Gastrocnemius medialis (tissue), 4 donors: ENCODE results near the gene SLC18A2. TPM values are rescaled to one million over a fixed set of nuclear protein-coding genes. Genes with fewer than 3 reads are reported as not detected.

Experiments
- ATAC-seq, 2 donors: fragments of 150-250 bp; one replicate each; pipeline ENCODE4 v1.9.1; 2016
- DNase-seq, 2 donors: peaks; one replicate each; pipeline ENCODE4 v3.0.0-alpha.2; 2019
- H3K27ac ChIP-seq, 4 donors: fragments of 200-600 bp; sonication (generic); 1 replicate in 1 of 4; 2 replicates in 3 of 4; pipeline ENCODE4 v1.5.1; 2016 to 2018; ENCODE audit warnings: mild to moderate bottlenecking in 2 of 4, moderate library complexity in 1 of 4
- H3K27me3 ChIP-seq, 3 donors: fragments of 200-600 bp; sonication (generic) in 2 of 3; 1 replicate in 1 of 3; 2 replicates in 2 of 3; pipeline versions ENCODE4 v1.5.1 to v1.6.0; 2016 to 2019; ENCODE audit warnings: mild to moderate bottlenecking in 1 of 3, moderate library complexity in 1 of 3
- H3K36me3 ChIP-seq, 2 donors: fragments of 200-600 bp; sonication (generic) in 1 of 2; one replicate each; pipeline ENCODE4 v1.5.1; 2017 to 2018
- H3K4me1 ChIP-seq, 2 donors: fragments of 200-600 bp; sonication (generic) in 1 of 2; one replicate each; pipeline ENCODE4 v1.5.1; 2016 to 2017; ENCODE audit warnings: mild to moderate bottlenecking in 2 of 2
- H3K4me3 ChIP-seq, 4 donors: fragments of 200-600 bp; sonication (generic) in 3 of 4; 1 replicate in 1 of 4; 2 replicates in 3 of 4; pipeline ENCODE4 v1.5.1; 2016 to 2019; ENCODE audit warnings: mild to moderate bottlenecking in 2 of 4
- H3K9me3 ChIP-seq, 3 donors: fragments of 200-600 bp; sonication (generic) in 2 of 3; 1 replicate in 1 of 3; 2 replicates in 2 of 3; pipeline ENCODE4 v1.5.1; 2016 to 2019
- POLR2A ChIP-seq, 2 donors: fragments of 450-650 bp; IDR thresholded peaks; one replicate each; pipeline ENCODE4 v1.6.1; 2017; ENCODE audit warnings: antibody characterized with exemption in 2 of 2, mild to moderate bottlenecking in 2 of 2, moderate library complexity in 2 of 2
- in situ Hi-C, 4 donors: fragments of 200-750 bp; cut with MboI; loops; one replicate each; pipeline versions ENCODE4 v1.15.0 to v1.8.0; 2017; ENCODE audit warnings: low sequenced_read_pairs in 4 of 4
- intact Hi-C: fragments of 100-400 bp; cut with DNase I; formaldehyde crosslinking; loops from one replicate; pipeline ENCODE4 v1.15.1; 2023; ENCODE audit warnings: low total_unique reads
- total RNA-seq, 4 donors: library from RNA; depleted of rRNA; stranded (reverse); fragments of >200 nt; gene quantifications; one replicate each; pipeline versions ENCODE4 v1.1.0 to v1.2.3, GENCODE V29; 2016
- TF ChIP-seq, protein P1 (sequence below), 5 experiments: fragments of 450-650 bp in 3 of 5; fragments of 200-600 bp in 2 of 5; sonication (generic) in 2 of 5; IDR thresholded peaks in 4 of 5; conservative IDR thresholded peaks in 1 of 5; 1 replicate in 4 of 5; 2 replicates in 1 of 5; pipeline ENCODE4 v1.5.1; 2016 to 2019; ENCODE audit warnings: antibody characterized with exemption in 5 of 5, mild to moderate bottlenecking in 3 of 5, moderate library complexity in 3 of 5

The SLC18A2 gene
- total RNA-seq, 4 donors from 2014 or later: 0.04 to 0.39 (median 0.13) TPM

DNA sequence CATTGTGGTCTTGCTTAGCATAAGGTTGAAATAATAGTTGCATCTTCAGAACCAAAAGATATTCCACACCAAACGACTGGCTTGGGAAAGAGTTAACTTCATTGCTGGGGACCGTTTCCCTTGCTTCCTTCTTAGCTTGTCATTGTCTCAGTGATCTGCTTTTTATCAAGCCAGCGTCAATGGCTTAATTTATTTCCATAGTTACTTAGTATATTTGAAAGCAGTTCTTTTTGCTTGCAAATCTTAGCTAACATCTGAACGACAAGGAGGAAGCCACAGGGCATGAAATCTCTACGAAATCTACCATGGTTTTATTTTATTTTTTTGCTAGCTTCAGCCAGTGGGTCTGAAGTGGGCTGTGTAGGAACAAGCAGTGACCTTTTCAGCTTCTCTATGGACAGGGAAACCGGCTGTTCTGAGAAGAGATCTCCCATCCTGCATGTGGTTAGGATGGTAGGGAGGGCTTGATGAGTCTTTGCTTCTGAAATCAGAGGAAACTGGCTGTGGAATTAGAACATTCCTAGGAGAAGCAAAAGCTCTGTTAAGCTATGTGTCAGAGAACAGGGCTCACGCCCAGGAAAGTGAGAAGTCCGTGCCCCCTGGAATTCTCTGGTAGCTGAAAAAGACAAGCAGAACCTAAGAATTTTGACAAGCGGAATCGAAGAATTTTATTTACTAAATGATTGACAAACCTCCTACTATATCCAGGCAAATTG, 8.0 kb downstream of the SLC18A2 start:
- in situ Hi-C loops: no loop called here

DNA sequence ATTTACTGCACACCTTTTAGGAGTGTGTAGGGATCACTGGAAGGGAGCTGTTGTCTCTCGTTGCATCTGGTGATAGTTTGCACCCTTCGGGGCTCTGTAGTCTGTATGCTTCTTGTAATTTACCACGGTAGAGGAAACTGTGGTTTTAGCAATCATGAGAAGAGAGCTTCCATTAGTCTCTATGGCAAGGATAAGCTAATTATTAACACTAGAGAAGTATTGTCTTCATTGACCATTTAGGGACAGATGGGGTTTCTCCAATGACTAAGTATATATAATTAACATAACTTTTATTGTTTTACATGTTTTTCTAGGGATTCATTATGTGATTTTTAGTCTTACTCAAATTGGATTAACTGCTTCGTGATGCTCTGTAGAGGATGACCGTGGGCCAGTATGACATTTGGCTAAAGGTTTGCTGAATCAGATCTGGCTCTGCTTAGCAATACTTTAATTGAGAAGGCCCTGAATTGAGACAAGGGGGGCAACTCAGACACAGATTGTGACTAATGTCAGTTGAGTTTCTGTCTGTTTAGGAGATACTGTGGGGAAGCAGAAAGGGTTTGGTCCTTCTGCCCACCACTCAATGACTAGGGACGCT, 8.7 kb downstream of the SLC18A2 start:
- H3K36me3 ChIP-seq: no peaks in the 10 kb centered on the region
- DNase-seq: no peak
- no peak overlapping the region for H3K4me3 ChIP-seq
- H3K4me1 ChIP-seq: no peaks in the 10 kb centered on the region
- no peaks in the 10 kb centered on the region for H3K9me3 ChIP-seq
- in situ Hi-C loops (no loop called here), intact Hi-C loops (no loop called here)
- TF ChIP-seq, protein P1, sequence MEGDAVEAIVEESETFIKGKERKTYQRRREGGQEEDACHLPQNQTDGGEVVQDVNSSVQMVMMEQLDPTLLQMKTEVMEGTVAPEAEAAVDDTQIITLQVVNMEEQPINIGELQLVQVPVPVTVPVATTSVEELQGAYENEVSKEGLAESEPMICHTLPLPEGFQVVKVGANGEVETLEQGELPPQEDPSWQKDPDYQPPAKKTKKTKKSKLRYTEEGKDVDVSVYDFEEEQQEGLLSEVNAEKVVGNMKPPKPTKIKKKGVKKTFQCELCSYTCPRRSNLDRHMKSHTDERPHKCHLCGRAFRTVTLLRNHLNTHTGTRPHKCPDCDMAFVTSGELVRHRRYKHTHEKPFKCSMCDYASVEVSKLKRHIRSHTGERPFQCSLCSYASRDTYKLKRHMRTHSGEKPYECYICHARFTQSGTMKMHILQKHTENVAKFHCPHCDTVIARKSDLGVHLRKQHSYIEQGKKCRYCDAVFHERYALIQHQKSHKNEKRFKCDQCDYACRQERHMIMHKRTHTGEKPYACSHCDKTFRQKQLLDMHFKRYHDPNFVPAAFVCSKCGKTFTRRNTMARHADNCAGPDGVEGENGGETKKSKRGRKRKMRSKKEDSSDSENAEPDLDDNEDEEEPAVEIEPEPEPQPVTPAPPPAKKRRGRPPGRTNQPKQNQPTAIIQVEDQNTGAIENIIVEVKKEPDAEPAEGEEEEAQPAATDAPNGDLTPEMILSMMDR (IDR thresholded peaks at IDR 0.05 in 4 of 5, conservative IDR thresholded peaks at IDR 0.05 in 1 of 5): no peak
- no peak for TF ChIP-seq POLR2A (IDR thresholded peaks at IDR 0.05)
- no peak for ATAC-seq
- peaks cover 0 to 10% (median 4%) of the 10 kb centered on the region in 3 donors for H3K27me3 ChIP-seq
- H3K27ac ChIP-seq: no peak overlapping the region

More for the DNA sequence above, 8.0 kb downstream of the SLC18A2 start:
- intact Hi-C loops: no loop called here
- Histone ChIP-seq H3K27ac (no peak overlapping the region), H3K27me3 (peaks cover 0 to 12% (median 4%) of the 10 kb centered on the region in 3 donors), H3K9me3 (no peaks in the 10 kb centered on the region), H3K4me3 (no peak overlapping the region), H3K4me1 (no peaks in the 10 kb centered on the region), H3K36me3 (no peaks in the 10 kb centered on the region)
- ATAC-seq (no peak), DNase-seq (no peak)
- TF ChIP-seq, protein P1 (IDR thresholded peaks at IDR 0.05 in 4 of 5, conservative IDR thresholded peaks at IDR 0.05 in 1 of 5): no peak
- no peak for TF ChIP-seq POLR2A (IDR thresholded peaks at IDR 0.05)

DNA sequence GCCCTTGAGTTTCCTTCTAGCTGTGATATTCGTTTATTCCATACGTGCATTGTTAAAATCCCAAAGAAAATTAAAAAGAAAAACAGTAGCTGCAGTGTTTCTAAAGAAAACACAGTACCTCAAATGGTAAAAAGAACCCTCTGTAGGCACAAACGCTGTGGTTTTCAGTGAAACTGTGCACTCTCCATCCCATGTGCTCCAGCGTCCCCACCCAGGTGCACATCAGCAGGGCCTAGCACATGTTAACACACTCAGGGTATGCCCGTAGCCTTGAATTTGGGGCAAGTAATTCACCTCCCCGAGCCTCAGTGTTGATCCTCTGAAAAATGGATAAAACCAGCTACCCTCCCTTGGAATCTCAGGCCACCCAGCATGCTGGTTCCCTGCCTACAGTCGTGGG, 9.5 kb downstream of the SLC18A2 start:
- Histone ChIP-seq H3K27ac (no peak overlapping the region), H3K4me3 (no peak overlapping the region), H3K9me3 (no peaks in the 10 kb centered on the region), H3K27me3 (peaks cover 0 to 10% (median 4%) of the 10 kb centered on the region in 3 donors), H3K4me1 (no peaks in the 10 kb centered on the region), H3K36me3 (no peaks in the 10 kb centered on the region)
- intact Hi-C loops: no loop called here
- ATAC-seq (no peak), DNase-seq (no peak)
- TF ChIP-seq, protein P1 (IDR thresholded peaks at IDR 0.05 in 4 of 5, conservative IDR thresholded peaks at IDR 0.05 in 1 of 5): no peak
- no peak for TF ChIP-seq POLR2A (IDR thresholded peaks at IDR 0.05)
- in situ Hi-C loops: no loop called here

DNA sequence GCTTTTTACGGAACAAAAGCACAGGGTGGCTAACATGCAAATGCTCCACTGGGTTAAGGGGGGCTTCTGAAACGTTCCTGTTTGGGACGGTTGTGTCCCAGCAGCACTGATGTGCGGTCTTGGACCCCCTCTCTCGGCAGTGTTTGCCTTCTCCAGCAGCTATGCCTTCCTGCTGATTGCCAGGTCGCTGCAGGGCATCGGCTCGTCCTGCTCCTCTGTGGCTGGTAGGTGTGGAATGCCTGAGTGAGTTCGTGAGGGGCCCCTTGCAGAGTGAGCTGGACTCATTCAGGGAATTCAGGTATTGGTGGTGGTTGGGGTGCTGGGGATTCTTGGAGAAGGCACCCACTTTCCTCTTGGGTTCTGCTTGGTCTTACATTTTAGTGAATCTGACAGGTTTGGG, 13.0 kb downstream of the SLC18A2 start:
- DNase-seq (no peak), ATAC-seq (no peak)
- Histone ChIP-seq H3K27me3 (peaks cover 0 to 10% (median 0%) of the 10 kb centered on the region in 3 donors), H3K27ac (no peak overlapping the region), H3K4me3 (no peak overlapping the region), H3K4me1 (no peaks in the 10 kb centered on the region), H3K36me3 (no peaks in the 10 kb centered on the region), H3K9me3 (no peaks in the 10 kb centered on the region)
- in situ Hi-C loops (no loop called here), intact Hi-C loops (no loop called here)
- TF ChIP-seq, protein P1 (IDR thresholded peaks at IDR 0.05 in 4 of 5, conservative IDR thresholded peaks at IDR 0.05 in 1 of 5): no peak
- TF ChIP-seq POLR2A (IDR thresholded peaks at IDR 0.05): no peak
